Astrocyte of the spinal cord (primary cell): Measurements from ENCODE around the gene LINGO4.
"Not testable (repeated sequence)": the region's sequence is repeated elsewhere in the genome, so short reads cannot be mapped to it uniquely, and the experiment has no call there.

Source experiments
- DNase-seq: peaks from one replicate; pipeline ENCODE4 v3.0.0; 2011; ENCODE audit warnings: low read depth, low spot score
- H3K4me3 ChIP-seq: 2 replicates; pipeline ENCODE4 v1.5.1; 2011; ENCODE audit warnings: low read depth, mild to moderate bottlenecking, low read length, moderate library complexity
- CTCF ChIP-seq: IDR thresholded peaks from 2 replicates; pipeline ENCODE4 v1.5.1; 2012; ENCODE audit warnings: low read depth, mild to moderate bottlenecking, low read length, inconsistent platforms
- in situ Hi-C: cut with HindIII; loops from 2 replicates; pipeline ENCODE4 v1.10.0; 2017; ENCODE audit warnings: low sequenced_read_pairs

LINGO4 gene

GRCh38 chr1:151798571-151798970 is 6.6 kb downstream of the LINGO4 start:
- in situ Hi-C loops: no loop called here
- no peak for DNase-seq
- H3K4me3 ChIP-seq: no peak overlapping the region
- TF ChIP-seq CTCF: no peak

DNA sequence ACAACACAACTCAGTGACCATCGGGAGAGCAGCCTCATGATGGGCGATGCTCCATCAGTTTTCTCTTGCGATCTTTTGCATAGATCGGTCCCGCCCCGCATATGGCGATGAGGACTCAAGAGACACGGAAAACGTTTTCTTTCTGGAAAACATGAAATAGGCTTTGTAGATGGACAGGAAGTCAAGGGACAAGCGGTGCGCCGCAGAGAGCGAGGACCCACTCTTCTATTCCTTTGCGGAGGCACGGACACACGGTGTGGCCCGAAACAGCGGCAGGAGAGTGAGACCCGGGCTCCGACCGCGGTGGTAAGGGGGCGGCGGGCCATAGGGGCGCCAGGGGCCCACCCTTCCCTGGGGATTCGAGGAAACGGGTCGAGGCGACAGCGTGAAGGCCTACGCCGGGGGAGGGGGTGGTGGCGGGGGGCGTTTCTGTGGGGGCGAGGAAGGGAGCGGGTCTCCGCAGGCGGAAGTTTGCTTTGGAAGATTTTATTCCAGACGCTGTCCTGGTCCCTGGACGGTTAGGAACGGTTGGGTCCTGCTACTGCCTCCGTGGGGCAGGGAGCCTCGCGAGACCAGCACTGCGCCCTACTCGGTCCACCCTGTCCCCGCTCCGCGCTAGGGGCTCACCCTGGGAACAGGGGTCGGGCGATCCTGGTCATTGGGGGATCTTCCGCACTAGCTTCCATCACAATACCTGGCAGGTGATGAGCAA is 14.1 kb downstream of the LINGO4 start:
- in situ Hi-C loops: no loop called here
- peak overlapping the region; percentile 83 for H3K4me3 ChIP-seq
- no peak for TF ChIP-seq CTCF
- no peak for DNase-seq

DNA sequence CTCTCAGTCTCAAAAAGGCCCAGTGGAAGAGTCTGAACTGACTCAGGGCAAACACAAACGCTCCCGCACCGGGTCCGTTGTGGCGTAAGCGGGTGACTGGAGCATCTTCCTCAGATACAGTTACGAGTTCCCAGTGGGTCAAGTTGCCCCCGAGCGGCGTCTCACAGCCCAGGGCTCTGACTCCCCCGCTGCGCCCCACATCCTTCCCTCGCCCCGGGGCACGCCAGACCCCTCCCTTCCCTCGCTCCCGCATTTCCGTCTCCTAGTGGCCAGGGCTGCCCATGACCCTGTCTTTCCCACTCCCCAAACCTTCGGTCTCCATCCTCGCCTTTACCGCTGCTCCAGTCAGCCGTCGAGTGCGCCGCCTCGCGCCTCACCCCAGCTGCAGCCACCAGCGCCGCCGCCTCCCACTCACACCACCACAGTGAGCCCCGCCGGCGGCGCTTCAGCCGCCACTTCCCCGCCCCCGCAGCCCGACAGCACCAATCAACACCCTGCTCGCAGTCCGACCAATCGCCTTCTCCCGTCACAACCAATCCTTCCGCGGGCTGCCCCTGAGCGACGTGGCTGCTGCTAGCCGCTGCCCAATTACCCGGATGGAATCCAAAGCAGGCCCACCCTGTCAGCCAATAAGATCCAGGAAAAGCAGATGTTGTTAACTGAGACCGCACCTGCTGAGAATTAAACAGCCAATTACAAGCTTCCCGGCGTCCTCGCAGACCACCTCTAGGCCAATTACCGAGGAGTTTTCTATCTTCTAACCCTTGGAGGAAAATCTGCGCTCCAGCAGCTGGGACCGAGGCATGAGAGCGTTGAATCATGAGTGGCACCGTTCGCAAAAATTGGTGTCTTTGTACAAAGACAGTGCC is 14.9 kb downstream of the LINGO4 start, which contains the start of gene TDRKH:
Gene TDRKH, minus strand, starts transcription at position 430 of the 869 bp plus-strand sequence. CDS start 7,478 bp downstream, outside the sequence.
- H3K4me3 ChIP-seq: peak within 1 kb of the TSS; percentile 83
- TF ChIP-seq CTCF: peak; percentile 21
- in situ Hi-C loops: no loop called here
- peak; percentile 100 for DNase-seq

- no peak overlapping the region for H3K4me3 ChIP-seq
Measured at GRCh38 chr1:151787689-151788088, 17.5 kb downstream of the LINGO4 start.

DNA sequence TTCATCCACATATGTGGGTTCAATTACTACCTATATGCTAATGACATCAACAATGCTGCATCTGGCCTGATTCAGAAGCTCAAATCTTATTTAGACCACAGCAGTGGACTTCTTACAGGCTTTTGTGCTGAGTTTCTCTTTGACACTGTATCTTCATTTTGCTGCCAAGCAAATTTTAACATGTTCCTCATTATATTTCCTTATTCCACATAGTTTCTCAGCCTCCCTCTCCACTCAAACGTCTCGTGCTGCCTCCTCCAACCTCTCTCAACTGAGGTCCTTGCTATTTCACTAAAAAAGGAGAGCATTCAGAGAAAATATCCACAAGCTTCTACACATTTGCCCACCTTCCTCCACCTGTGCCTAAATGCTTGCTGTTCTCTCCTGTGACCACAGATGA is 21.4 kb downstream of the LINGO4 start:
- TF ChIP-seq CTCF: no peak
- DNase-seq: no peak
- in situ Hi-C loops: no loop called here
- H3K4me3 ChIP-seq: no peak overlapping the region

More at GRCh38 chr1:151787689-151788088, 17.5 kb downstream of the LINGO4 start:
- DNase-seq: no peak
- in situ Hi-C loops: no loop called here
- no peak for TF ChIP-seq CTCF

DNA sequence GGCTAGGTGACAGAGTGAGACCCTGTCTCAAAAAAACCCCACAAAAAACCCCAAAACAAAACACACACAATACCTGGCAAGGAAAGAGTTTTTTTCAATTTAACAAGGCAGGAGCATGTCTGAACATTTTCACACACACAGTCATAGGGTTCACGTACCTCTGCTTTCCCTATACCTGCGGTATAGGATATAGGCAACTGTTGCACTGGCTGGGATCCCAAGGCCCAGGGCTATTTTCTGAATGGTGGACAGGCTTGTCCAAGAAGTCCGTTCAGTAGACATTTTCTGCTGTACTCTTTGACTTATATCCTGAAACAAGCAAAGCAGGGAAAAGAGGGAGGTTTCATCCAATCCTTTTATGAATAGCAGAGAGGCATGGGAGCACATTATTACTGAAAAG is 22.5 kb downstream of the LINGO4 start:
- DNase-seq: no peak
- TF ChIP-seq CTCF: no peak
- no peak overlapping the region for H3K4me3 ChIP-seq
- in situ Hi-C loops: no loop called here

DNA sequence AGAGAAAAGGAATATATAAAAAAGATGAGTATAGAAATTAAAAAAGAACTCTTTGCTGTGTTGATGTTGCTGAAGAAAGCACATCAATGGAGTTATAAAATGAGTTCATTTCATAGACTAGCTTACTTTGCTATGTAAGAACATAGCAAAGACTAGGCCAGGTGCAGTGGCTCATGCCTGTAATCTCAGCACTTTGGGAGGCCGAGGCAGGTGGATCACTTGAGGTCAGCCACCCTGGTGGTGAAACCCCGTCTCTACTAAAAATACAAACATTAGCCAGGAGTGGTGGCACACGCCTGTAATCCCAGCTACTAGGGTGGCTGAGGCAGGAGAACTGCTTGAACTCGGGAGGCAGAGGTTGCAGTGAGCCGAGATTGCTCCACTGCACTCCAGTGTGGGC is 23.2 kb downstream of the LINGO4 start:
- in situ Hi-C loops: not testable (repeated sequence)

GRCh38 chr1:151780736-151781135 is 24.5 kb downstream of the LINGO4 start:
- in situ Hi-C loops: not testable (repeated sequence)

More for the DNA sequence above, 23.2 kb downstream of the LINGO4 start:
- H3K4me3 ChIP-seq, DNase-seq: not testable (repeated sequence)

More at GRCh38 chr1:151780736-151781135, 24.5 kb downstream of the LINGO4 start:
- not testable (repeated sequence) for DNase-seq, H3K4me3 ChIP-seq
